ENCODE results near the gene PSTPIP1.

DNA sequence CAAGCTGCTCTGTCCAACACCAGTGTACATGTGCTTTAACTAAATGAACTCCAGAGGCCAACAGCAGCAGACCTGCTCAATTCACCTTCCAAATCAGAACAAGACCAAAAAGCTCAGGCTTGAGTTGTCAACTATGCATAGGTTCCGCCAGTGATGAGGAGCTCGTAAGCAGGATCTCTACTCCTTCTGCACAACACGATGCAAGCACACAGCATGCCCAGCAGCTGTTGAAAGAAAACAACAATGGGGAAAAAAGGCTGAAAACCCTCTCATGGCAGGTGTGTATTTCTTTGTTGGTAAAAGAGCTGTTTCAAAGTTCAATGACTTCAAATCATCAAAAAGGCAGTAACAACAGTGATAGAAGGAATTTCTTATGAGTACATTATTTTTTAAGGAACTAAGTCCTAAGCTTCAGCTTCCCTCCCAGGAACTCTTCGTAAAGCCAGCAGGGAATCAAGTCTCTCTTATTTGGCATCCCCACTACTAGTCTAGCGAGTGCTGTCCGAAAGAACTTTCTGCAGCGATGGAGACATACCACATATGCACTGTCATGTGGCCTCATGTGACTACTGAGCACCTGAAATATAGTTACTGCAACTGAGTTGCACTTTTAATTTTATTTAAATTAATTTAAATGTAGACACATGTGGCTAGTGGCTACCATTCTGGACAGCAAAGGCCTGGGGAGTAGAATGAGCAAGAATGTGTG, 51.9 kb downstream of the PSTPIP1 start:
- no peak for TF ChIP-seq CTCF (IDR thresholded peaks at IDR 0.05 in 8 of 11, conservative IDR thresholded peaks at IDR 0.05 in 3 of 11)
- no peak for TF ChIP-seq POLR2A (IDR thresholded peaks at IDR 0.05)

Measured in spleen (tissue), 7 donors.